GM12873 (cell line): Measurements from ENCODE around the gene USH1C.

Experiments used
- TF ChIP-seq, protein P1 (sequence below): IDR thresholded peaks from 2 replicates; pipeline ENCODE4 v1.5.1; 2012; ENCODE audit warnings: low read depth, mild to moderate bottlenecking, moderate library complexity, low read length, control low read depth; ENCODE audit not compliant: insufficient read depth; ENCODE audit errors: missing control alignments

The USH1C gene

GRCh38 chr11:17515443-17516176 is 28.6 kb downstream of the USH1C start:
- TF ChIP-seq, protein P1, sequence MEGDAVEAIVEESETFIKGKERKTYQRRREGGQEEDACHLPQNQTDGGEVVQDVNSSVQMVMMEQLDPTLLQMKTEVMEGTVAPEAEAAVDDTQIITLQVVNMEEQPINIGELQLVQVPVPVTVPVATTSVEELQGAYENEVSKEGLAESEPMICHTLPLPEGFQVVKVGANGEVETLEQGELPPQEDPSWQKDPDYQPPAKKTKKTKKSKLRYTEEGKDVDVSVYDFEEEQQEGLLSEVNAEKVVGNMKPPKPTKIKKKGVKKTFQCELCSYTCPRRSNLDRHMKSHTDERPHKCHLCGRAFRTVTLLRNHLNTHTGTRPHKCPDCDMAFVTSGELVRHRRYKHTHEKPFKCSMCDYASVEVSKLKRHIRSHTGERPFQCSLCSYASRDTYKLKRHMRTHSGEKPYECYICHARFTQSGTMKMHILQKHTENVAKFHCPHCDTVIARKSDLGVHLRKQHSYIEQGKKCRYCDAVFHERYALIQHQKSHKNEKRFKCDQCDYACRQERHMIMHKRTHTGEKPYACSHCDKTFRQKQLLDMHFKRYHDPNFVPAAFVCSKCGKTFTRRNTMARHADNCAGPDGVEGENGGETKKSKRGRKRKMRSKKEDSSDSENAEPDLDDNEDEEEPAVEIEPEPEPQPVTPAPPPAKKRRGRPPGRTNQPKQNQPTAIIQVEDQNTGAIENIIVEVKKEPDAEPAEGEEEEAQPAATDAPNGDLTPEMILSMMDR: no peak

DNA sequence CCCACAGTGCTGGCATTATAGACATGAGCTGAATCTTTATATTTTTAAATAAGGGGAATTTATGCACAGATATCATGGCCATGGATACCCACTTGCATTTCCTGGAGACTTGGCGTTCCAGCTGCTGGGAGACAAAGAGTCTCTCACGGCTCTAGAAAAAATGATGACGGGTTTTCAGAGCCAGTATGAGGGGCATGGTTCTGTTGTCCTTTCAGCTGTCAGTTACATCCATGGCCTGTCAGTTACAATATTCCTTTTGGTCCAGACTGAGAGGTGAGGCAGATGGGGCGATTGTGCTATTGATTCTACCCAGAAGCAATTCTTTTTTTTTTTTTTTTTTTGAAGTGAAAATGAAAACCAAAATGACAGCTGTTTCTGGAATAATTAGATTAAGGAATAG is 29.7 kb downstream of the USH1C start:
- TF ChIP-seq, protein P1: no peak

- TF ChIP-seq, protein P1: no peak
Measured at GRCh38 chr11:17513853-17514252, 30.4 kb downstream of the USH1C start.

GRCh38 chr11:17512101-17512500 is 32.1 kb downstream of the USH1C start:
- TF ChIP-seq, protein P1: no peak

DNA sequence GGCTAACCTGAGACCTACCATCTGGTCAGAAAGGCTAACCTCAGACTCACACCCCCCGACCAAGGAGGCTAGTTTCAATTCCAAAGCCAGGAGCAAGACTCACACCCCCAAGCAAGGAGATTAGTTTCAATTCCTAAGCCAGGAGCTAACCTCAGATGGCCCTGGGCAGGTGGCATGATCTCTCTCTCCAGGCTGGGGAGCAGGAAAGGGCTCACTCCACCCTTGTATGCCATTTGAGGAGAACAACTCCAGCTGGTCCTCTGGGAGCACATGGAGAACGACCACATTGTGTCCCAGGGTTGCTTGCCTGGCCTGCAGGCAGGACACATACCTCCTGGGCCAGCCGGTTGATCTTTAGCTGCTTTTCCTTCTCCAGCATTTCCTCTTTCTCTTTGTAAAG is 32.6 kb downstream of the USH1C start:
- TF ChIP-seq, protein P1: no peak

GRCh38 chr11:17510507-17511206 is 33.6 kb downstream of the USH1C start:
- TF ChIP-seq, protein P1: no peak

DNA sequence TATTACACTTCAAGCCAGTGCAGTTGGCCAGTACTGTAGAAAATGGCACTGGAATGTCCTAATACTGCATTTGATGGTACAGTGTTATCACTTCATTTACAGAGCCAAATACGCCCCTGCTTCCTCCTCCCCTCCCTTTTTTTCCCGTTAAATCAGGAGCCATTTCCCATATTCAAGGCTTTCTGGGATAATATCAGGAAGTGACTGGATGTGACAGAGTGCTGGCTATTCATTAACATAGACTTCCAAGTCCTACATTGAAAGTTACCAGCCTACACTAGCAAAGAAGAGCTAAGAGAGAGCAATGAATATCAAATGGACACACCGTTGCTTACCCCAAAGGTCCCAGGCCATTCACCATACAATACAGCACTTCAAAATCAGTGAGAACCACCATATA is 35.4 kb downstream of the USH1C start:
- TF ChIP-seq, protein P1: no peak
